NCI-H1694 treated with DMSO at 0.1 percent for 48 hours (cell line): ENCODE data around the gene CEP295NL.
"Not testable (repeated sequence)": the region's sequence is repeated elsewhere in the genome, so short reads cannot be mapped to it uniquely, and the experiment has no call there.

ENCODE experiments used
- DNase-seq: peaks from one replicate; lab custom pipeline; 2025; lab: John Stamatoyannopoulos, UW

The CEP295NL gene

GRCh38 chr17:78888941-78889518 lies 14.0 kb downstream of the CEP295NL start:
- peak; percentile 39 for DNase-seq

DNA sequence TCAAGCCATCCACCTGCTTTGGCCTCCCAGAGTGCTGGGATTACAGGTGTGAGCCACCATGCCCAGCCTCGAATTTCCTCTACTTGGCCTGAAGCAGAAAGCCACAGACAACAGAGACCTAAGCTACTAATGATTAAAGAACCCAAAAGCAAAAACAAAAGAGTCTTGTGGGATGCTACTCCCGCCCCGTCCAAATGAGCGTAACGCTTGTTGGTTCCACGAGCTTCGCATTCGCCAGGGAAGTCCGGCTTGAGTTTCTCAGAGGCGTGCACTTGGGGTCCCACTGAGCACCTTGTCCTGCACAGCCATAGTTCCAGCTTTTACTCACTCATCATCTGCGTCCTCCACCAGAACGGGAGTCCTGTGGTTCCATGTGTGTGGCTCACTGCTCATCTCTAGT lies 16.0 kb downstream of the CEP295NL start:
- no peak for DNase-seq

GRCh38 chr17:78885956-78886355 lies 17.0 kb downstream of the CEP295NL start:
- no peak for DNase-seq

GRCh38 chr17:78884876-78885667 lies 17.9 kb downstream of the CEP295NL start:
- DNase-seq, result no peak

DNA sequence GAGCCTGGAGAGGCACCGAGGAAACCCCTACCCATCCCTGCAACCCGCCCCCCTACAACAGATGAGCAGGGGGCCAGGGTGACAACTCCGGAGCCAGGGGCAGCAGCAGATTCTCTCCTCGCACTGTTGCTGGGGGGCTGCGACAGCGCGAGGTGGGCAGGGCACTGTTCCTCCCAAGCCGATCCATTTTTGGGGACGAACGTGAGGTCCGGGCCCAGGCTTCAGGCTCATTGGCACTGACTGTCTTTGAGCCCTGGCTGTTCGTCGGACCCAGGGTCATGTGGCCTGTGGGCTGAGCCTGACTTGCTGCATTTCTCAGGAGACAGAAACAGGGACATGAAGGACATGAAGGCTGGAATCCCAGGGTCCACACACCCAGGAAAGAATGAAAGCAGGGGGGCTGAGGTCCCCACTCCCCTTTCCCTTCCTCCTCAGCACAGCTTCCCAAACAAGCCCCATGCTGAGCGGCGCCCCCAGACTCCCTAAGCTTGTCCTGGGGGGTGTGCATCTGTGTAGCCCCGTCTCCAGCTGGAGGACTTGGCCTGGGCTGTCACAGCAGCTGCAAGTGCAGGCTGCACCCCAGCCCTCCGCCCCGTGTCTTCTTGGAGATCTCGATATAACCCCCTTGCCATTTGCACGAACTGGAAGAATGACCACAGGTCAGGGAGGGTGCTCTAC lies 18.7 kb downstream of the CEP295NL start:
- DNase-seq, result no peak

- no peak for DNase-seq
Observed at GRCh38 chr17:78883533-78884131, 19.4 kb downstream of the CEP295NL start.

DNA sequence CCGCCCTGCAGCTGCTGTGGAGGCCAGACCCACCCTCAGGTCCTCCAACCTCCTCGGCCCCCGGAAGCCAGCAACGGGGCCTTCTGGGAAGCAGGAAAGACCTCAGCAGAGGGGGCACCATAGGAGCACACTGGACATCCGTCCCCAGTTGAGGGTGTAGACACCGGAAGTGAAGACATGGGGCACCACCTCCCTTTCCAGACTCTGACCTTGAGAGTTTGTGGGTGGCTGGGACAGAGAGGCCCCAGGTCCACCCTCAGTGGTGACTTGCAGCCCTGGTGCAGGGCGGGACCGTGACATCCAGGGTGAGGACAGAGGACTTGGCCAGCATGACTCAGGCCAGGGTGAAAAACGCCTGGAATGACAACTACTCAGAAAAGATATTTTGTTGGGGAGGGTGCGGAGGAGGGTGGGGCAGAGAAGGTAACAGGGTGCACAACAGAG lies 19.9 kb downstream of the CEP295NL start:
- no peak for DNase-seq

DNA sequence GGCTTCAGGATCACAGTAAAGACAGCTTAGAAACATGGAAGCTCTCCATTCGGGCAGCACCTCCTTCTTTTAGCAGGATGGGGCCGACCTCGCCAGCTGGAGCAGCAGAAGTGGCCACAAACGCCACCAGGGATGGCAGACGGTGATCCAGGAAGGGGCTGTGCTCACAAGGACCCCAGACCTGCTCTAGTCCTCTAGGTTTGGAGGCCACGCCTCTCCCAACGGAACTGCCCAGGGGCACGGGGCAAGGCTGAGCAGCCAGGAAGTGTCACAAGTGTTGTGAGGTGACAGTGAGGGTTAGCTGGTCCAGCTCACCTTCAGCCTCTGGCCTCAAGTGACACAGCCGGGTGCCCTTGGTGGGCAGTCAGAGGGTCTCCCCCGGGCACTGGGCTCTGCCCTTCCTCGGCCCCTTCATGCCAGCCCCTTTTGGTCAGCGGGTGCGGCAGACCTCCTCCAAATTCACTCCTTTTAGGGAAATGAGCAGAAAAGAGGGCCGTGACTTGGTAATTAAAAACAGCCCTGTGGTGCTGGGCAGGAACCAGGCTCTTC lies 20.4 kb downstream of the CEP295NL start:
- no peak for DNase-seq

GRCh38 chr17:78879635-78880186 lies 23.3 kb downstream of the CEP295NL start:
- no peak for DNase-seq

- no peak for DNase-seq
Observed at GRCh38 chr17:78878871-78879527, 24.0 kb downstream of the CEP295NL start.

DNA sequence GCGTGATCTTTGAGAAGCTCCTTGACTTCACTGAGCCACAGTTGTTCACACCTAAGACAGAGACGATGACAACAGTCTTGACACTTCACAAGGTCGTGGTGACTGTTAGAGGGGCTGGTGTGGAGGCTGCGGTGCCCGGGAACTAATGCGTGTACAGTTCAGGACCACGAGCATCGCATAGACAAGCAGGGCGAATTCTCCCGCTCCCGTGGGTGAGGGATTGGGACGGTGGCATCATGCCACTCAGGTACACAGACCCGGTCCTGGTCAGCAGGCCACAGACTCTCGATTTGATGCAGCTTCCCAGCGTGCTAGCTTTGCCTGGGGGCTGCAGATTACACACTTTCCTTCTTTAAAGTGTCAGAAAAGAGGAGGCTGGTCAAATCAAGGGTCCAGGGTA lies 24.7 kb downstream of the CEP295NL start:
- no peak for DNase-seq

- peak; percentile 41 for DNase-seq
Observed at GRCh38 chr17:78876954-78877517, 26.0 kb downstream of the CEP295NL start.

DNA sequence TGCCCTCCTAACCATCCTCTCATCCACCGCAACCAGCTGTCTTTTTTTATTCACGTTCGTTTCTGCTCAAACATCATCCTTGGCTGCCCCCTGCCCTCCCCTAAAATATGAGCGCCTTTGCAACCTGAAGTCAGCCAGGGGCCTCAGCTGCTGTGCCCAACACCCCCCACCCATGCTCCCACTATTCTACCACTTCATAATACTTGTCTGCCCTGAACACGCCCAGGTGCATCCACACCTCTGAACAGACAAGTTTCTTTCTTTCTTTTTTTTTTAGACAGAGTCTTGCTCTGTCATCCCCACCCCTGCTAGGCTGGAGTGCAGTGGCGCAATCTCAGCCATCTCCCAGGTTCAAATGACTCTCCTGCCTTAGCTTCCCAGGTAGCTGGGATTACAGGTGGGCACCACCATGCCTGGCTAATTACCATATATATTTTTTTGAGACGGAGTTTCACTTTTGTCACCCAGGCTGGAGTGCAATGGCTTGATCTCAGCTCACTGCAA lies 26.9 kb downstream of the CEP295NL start:
- peak; percentile 6 for DNase-seq

DNA sequence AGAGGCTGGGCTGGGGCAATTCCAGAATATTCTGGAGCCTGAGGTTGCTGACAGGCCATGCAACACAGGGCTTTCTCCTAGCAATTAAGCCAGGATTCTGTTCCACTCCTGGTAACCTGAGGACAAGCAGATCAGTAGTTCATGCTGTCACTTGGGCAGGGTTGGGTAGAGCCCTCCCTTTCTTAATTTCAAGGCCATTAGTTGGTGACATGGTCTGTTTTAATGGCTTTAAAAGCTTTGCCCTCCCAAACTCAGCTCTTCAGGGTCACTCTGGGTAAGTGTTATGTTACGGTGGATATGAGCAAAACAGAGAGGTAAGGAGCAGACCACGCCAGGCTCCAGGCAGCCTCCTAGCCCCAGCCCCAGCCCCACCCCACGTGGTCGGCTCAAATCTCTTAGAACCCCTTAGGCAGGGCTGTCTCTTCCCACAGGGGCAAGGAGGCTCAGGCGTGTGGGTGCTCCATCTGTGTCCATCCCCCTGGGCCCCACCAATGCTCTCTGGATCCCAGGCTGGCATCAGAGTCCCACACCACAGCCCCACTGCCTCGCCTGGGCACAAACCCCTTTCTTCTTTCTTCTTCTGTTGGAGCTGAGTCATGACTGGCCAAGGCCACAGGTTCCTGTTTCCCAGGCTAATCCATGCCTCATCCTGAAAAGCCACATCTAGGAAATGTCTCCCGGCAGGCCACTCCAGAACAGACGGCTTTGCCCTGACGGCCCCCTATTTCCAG lies 27.5 kb downstream of the CEP295NL start:
- no peak for DNase-seq

DNA sequence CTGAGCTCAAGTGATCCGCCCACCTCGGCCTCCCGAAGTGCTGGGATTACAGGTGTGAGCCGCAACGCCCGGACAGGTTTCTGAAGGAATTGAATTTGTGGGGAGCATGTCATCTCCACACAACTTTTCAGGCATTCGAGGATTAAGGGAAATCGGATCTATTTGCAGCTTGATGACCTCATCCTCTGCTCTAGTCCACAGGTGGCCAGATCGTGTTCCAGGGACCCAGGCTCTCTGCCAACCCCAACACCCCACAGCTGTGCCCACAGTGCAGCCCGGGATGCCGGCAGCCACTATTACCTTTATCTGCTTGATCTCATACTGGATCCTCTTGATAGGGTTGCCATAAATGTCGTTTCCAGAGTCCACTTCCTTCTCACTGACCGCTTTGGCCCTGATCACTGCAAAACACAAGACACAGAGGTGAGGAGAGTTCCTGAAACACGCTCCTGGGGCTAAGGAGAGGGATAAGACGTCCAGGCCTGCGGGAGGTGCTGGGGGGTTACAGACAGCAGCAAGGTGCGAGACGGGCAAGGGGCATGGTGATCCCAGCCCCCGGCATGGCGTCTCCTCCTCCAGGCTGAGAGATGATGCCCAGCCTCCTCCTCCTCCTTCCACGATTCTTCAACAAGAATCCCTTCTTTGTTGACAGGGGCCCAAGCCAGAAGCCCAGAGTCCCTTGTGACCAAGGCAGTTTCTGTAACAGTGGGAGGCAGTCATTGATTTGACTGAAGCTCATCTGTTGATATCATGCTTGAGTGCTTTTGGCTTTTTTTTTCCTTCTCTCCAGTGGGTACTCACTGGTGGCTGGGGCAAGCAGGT lies 29.3 kb downstream of the CEP295NL start:
- DNase-seq, result peak; percentile 83

DNA sequence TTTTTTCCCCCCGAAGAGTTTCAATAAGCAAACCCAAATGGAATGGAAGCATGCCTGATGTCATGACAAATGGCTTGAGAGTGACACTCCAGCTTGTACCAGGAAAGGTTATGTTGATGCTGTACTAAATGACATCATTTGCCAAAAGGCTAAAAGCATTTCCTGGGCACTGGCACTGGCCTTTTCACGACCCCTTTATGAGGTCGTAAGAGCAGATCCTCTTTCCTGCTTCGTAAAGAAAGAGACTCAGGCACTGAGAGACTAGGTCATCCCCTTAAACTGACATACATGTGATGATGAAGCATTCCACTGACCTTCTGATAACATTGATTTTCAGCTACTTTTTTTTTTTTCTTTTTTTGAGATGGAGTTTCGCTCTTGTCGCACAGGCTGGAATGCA lies 30.5 kb downstream of the CEP295NL start:
- no peak for DNase-seq

GRCh38 chr17:78870621-78871020 lies 32.4 kb downstream of the CEP295NL start:
- DNase-seq, result no peak

DNA sequence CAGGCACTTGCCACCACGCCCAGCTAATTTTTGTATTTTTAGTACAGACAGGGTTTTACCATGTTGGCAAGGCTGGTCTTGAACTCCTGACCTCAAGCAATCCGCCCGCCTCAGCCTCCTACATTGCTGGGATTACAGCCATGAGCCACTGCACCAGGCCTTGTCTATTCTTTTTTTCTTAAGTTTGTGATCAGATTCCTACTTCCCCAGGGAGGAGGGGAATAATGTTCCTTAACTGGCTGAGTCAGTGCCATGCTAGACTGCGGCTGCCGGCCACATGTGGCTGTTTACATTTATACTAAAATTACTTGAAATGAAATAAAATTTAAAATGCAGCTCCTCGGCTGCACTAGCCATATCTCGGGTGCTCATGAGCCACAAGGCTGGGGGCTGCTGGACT lies 34.6 kb downstream of the CEP295NL start:
- DNase-seq, result no peak

DNA sequence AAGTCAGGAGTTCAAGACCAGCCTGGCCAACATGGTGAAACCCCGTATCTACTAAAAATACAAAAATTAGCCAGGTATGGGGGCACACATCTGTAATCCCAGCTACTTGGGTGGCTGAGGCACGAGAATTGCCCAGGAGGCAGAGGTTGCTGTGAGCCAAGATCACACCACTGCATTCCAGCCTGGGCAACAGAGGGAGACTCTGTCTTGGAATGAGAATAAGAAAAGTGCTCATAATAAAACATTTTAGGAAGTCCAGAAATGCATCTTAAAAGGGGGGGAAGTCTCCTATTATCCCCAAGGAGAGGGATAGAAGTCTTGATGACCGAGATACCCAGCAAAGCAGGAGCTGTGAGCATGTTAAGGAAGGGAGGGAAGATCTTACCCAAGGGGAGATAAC lies 36.0 kb downstream of the CEP295NL start:
- DNase-seq, result not testable (repeated sequence)
